GM23338 (cell line): Measurements from ENCODE around the gene CMSS1. TPM values are rescaled to one million over a fixed set of nuclear protein-coding genes. Genes with fewer than 3 reads are reported as not detected.

ENCODE experiments used
- ATAC-seq: fragments of 200-7000 bp; cut with Tn5 transposase; 3 replicates; pipeline ENCODE4 v1.9.1; 2020
- DNase-seq: peaks from one replicate; pipeline ENCODE4 v3.0.0-alpha.2; 2015; ENCODE audit warnings: low spot score
- H2AFZ ChIP-seq: fragments of 200-600 bp; sonication (generic); 2 replicates; pipeline ENCODE4 v1.8.0; 2016; ENCODE audit warnings: antibody characterized with exemption, mild to moderate bottlenecking, moderate library complexity
- H3F3A ChIP-seq: fragments of 200-600 bp; sonication (generic); replicated peaks from 2 replicates; pipeline ENCODE4 v1.8.0; 2017; ENCODE audit warnings: antibody characterized with exemption, mixed run types, low read depth
- H3K27ac ChIP-seq: fragments of 200-600 bp; sonication (generic); 2 replicates; pipeline ENCODE4 v1.6.1; 2016; ENCODE audit warnings: low read depth
- H3K27me3 ChIP-seq: fragments of 200-600 bp; sonication (generic); 2 replicates; pipeline ENCODE4 v1.8.0; 2016; ENCODE audit warnings: mild to moderate bottlenecking, mixed run types, moderate library complexity; ENCODE audit not compliant: insufficient read depth
- H3K36me3 ChIP-seq: fragments of 200-600 bp; sonication (generic); 2 replicates; pipeline ENCODE4 v1.8.0; 2016; ENCODE audit warnings: mild to moderate bottlenecking; ENCODE audit not compliant: insufficient read depth
- H3K4me1 ChIP-seq: fragments of 200-600 bp; sonication (generic); 2 replicates; pipeline ENCODE4 v1.8.0; 2016; ENCODE audit warnings: mild to moderate bottlenecking, moderate library complexity; ENCODE audit not compliant: insufficient read depth
- H3K4me2 ChIP-seq: fragments of 200-600 bp; sonication (generic); 2 replicates; pipeline ENCODE4 v1.7.1; 2017; ENCODE audit warnings: mixed run types
- H3K4me3 ChIP-seq: fragments of 200-600 bp; sonication (generic); 2 replicates; pipeline ENCODE4 v1.6.1; 2016; ENCODE audit warnings: mixed run types
- H3K79me2 ChIP-seq: fragments of 200-600 bp; sonication (generic); replicated peaks from 2 replicates; pipeline ENCODE4 v1.8.0; 2017; ENCODE audit warnings: mild to moderate bottlenecking; ENCODE audit not compliant: insufficient read depth
- H3K9me2 ChIP-seq: fragments of 200-600 bp; sonication (generic); 2 replicates; pipeline ENCODE4 v1.8.0; 2017; ENCODE audit not compliant: insufficient read depth
- H4K20me1 ChIP-seq: fragments of 200-600 bp; sonication (generic); replicated peaks from 2 replicates; pipeline ENCODE4 v1.8.0; 2017; ENCODE audit warnings: mild to moderate bottlenecking; ENCODE audit not compliant: insufficient read depth
- H3K27ac Mint-ChIP-seq: 2 replicates; pipeline ENCODE4 v1.8.0; 2020; ENCODE audit warnings: inconsistent platforms, mild to moderate bottlenecking, moderate library complexity, mixed read lengths
- H3K27me3 Mint-ChIP-seq: 3 replicates; pipeline ENCODE4 v1.8.0; 2022; ENCODE audit warnings: low read depth, mild to moderate bottlenecking, moderate library complexity, mixed read lengths, inconsistent platforms; ENCODE audit not compliant: insufficient read depth, poor library complexity
- H3K36me3 Mint-ChIP-seq: 3 replicates; pipeline ENCODE4 v1.8.0; 2021; ENCODE audit warnings: low read depth, mild to moderate bottlenecking, inconsistent platforms, moderate library complexity, mixed read lengths
- H3K4me1 Mint-ChIP-seq: 3 replicates; pipeline ENCODE4 v1.8.0; 2020; ENCODE audit warnings: mild to moderate bottlenecking, inconsistent platforms, mixed read lengths
- H3K4me3 Mint-ChIP-seq: 3 replicates; pipeline ENCODE4 v1.8.0; 2021; ENCODE audit warnings: moderate library complexity, mild to moderate bottlenecking, inconsistent platforms, mixed read lengths
- H3K9me3 Mint-ChIP-seq: 3 replicates; pipeline ENCODE4 v1.8.0; 2020; ENCODE audit warnings: moderate library complexity, mild to moderate bottlenecking, inconsistent platforms, mixed read lengths
- CREB1 ChIP-seq: fragments of 250-450 bp; sonication (Bioruptor Pico); IDR thresholded peaks from 2 replicates; pipeline ENCODE4 v1.5.0; 2020; ENCODE audit warnings: low read depth, mild to moderate bottlenecking, moderate library complexity
- EZH2 ChIP-seq: fragments of 200-600 bp; sonication (generic); IDR thresholded peaks from one replicate; pipeline ENCODE4 v1.8.0; 2017; ENCODE audit warnings: antibody characterized with exemption, mild to moderate bottlenecking, low read depth; ENCODE audit not compliant: unreplicated experiment
- JUNB ChIP-seq: IDR thresholded peaks from one replicate; pipeline ENCODE4 v1.6.1; 2016; ENCODE audit warnings: antibody characterized with exemption; ENCODE audit not compliant: unreplicated experiment
- REST ChIP-seq: IDR thresholded peaks from one replicate; pipeline ENCODE4 v1.6.1; 2018; ENCODE audit warnings: antibody characterized with exemption; ENCODE audit not compliant: unreplicated experiment
- ZNF114 ChIP-seq: fragments of 250-450 bp; sonication (Bioruptor Pico); IDR thresholded peaks from 2 replicates; pipeline ENCODE4 v1.5.0; 2020; ENCODE audit warnings: mild to moderate bottlenecking, moderate library complexity
- ZNF331 ChIP-seq: fragments of 250-450 bp; sonication (Bioruptor Pico); IDR thresholded peaks from 2 replicates; pipeline ENCODE4 v1.5.0; 2020; ENCODE audit warnings: low read depth, mild to moderate bottlenecking, moderate library complexity
- polyA plus RNA-seq: library from polyadenylated mRNA; unstranded; fragments of >200 nt; fragmentation: Nextera tagmentation; extraction: Ambion mirVana; gene quantifications from 2 replicates; pipeline ENCODE4 v1.2.1, GENCODE V29; 2016
- total RNA-seq: library from RNA; depleted of rRNA; stranded (reverse); fragments of >200 nt; shearing (Covaris generic); gene quantifications from 2 replicates; pipeline ENCODE4 v1.2.3, GENCODE V29; 2014
- TF ChIP-seq, protein P1 (sequence below): IDR thresholded peaks from 2 replicates; pipeline ENCODE4 v1.6.1; 2016; ENCODE audit warnings: antibody characterized with exemption
- TF ChIP-seq, protein P2 (sequence below), 2 experiments: fragments of 200-600 bp in 1 of 2; sonication (generic) in 1 of 2; conservative IDR thresholded peaks; 2 replicates each; pipeline versions ENCODE4 v1.5.1 to v1.6.1; 2016 to 2017; ENCODE audit warnings: antibody characterized with exemption in 2 of 2, low read depth in 2 of 2, mild to moderate bottlenecking in 2 of 2, moderate library complexity in 1 of 2

CMSS1 gene
- total and polyA plus RNA-seq, 2 experiments from 2014 or later, result 39.4 to 187 TPM

DNA sequence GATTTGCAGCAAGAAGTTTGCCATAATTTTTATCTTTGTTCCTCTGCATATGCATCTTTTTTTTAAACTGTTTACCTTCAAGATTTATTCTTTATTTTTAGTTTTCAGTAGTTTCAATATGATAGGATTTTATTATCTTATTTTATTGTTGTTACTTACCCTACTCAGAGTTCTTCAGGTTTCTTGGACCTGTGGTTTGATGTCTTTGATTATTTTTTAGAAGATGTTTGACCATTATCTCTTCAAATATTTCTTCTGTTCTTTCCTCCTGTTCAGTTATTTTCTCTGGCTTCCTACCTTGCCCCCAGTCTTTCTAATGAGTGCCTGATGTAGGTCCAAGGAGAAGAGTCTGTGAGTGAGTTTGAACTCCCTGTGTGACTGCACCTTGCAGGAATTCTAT is 158.9 kb downstream of the CMSS1 start (continued):
- TF ChIP-seq REST, result no peak
- TF ChIP-seq CREB1 (CRISPR knock-in tag), result no peak
- no peak for TF ChIP-seq JUNB
- TF ChIP-seq EZH2, result no peak
- no peak for TF ChIP-seq ZNF114 (CRISPR knock-in tag)
- no peak for TF ChIP-seq ZNF331

DNA sequence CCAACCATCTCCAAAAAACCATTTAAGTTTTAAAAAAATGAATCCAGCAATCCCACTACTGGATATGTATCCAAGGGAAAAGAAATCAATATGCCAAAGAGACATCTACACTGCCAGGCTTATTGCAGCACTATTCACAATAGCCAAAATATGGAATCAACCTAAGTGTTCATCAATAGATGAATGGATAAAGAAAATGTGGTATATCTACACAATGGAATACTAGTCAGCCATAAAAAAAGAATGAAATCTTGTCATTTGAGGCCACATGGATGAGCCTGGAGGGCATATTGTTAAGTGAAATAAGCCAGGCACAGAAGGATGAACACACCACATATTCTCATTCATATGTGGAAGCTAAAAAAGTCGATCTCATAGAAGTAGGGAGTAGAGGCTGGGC is 160.6 kb downstream of the CMSS1 start:
- H2AFZ ChIP-seq, result no peak overlapping the region
- peaks cover 4% of the 10 kb centered on the region; the same call in 1 of the 2 replicates for H4K20me1 ChIP-seq
- H3K9me2 ChIP-seq, result 0 out of 2 replicates have a peak, but pooled peaks cover 2% of the 10 kb centered on the region
- no peaks in the 10 kb centered on the region for H3K4me1 ChIP-seq
- H3K36me3 ChIP-seq, result no peaks in the 10 kb centered on the region
- no peaks in the 10 kb centered on the region; the same call in 1 of the 2 replicates for H3K79me2 ChIP-seq
- no peak for DNase-seq
- no peak overlapping the region for H3K4me2 ChIP-seq
- no peaks in the 10 kb centered on the region for H3K4me1 Mint-ChIP-seq
- H3K27me3 Mint-ChIP-seq, result no peaks in the 10 kb centered on the region
- H3K27ac Mint-ChIP-seq, result no peak overlapping the region
- no peak overlapping the region for H3K4me3 Mint-ChIP-seq
- ATAC-seq, result no peak
- H3K4me3 ChIP-seq, result no peak overlapping the region
- peaks cover 4% of the 10 kb centered on the region; the same call in 1 of the 3 replicates for H3K36me3 Mint-ChIP-seq
- H3K9me3 Mint-ChIP-seq, result no peaks in the 10 kb centered on the region
- H3K27me3 ChIP-seq, result no peaks in the 10 kb centered on the region
- H3K27ac ChIP-seq, result no peak overlapping the region
- no peaks in the 10 kb centered on the region for H3F3A ChIP-seq
- no peak for TF ChIP-seq REST
- TF ChIP-seq ZNF331, result no peak
- TF ChIP-seq, protein P1, sequence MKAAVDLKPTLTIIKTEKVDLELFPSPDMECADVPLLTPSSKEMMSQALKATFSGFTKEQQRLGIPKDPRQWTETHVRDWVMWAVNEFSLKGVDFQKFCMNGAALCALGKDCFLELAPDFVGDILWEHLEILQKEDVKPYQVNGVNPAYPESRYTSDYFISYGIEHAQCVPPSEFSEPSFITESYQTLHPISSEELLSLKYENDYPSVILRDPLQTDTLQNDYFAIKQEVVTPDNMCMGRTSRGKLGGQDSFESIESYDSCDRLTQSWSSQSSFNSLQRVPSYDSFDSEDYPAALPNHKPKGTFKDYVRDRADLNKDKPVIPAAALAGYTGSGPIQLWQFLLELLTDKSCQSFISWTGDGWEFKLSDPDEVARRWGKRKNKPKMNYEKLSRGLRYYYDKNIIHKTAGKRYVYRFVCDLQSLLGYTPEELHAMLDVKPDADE, result no peak
- TF ChIP-seq CREB1 (CRISPR knock-in tag), result no peak
- TF ChIP-seq, protein P2, sequence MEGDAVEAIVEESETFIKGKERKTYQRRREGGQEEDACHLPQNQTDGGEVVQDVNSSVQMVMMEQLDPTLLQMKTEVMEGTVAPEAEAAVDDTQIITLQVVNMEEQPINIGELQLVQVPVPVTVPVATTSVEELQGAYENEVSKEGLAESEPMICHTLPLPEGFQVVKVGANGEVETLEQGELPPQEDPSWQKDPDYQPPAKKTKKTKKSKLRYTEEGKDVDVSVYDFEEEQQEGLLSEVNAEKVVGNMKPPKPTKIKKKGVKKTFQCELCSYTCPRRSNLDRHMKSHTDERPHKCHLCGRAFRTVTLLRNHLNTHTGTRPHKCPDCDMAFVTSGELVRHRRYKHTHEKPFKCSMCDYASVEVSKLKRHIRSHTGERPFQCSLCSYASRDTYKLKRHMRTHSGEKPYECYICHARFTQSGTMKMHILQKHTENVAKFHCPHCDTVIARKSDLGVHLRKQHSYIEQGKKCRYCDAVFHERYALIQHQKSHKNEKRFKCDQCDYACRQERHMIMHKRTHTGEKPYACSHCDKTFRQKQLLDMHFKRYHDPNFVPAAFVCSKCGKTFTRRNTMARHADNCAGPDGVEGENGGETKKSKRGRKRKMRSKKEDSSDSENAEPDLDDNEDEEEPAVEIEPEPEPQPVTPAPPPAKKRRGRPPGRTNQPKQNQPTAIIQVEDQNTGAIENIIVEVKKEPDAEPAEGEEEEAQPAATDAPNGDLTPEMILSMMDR (conservative IDR thresholded peaks at IDR 0.05; ENCODE audit: low read depth in 2 of 2), result no peak
